LNCaP clone FGC (cell line): ENCODE results near the gene GALNT10.

Source experiments
- DNase-seq: peaks from one replicate; pipeline ENCODE4 v3.0.0-alpha.2; 2011; ENCODE audit warnings: low read depth
- H3K4me3 ChIP-seq: 2 replicates; pipeline ENCODE4 v1.5.1; 2011; ENCODE audit warnings: mild to moderate bottlenecking, low read depth, low read length, control low read depth
- CTCF ChIP-seq: IDR thresholded peaks from 2 replicates; pipeline ENCODE4 v1.5.1; 2012; ENCODE audit warnings: mild to moderate bottlenecking; ENCODE audit not compliant: control insufficient read depth, insufficient read depth; ENCODE audit errors: extremely low read depth

The GALNT10 gene

GRCh38 chr5:154193701-154194121, 3.2 kb downstream of the GALNT10 start:
- no peak for TF ChIP-seq CTCF
- H3K4me3 ChIP-seq, result no peak overlapping the region
- DNase-seq, result no peak

- DNase-seq, result peak; percentile 70
- no peak for TF ChIP-seq CTCF
- H3K4me3 ChIP-seq, result no peak overlapping the region
Observed at GRCh38 chr5:154194345-154195329, 4.1 kb downstream of the GALNT10 start.

GRCh38 chr5:154196281-154196680, 5.7 kb downstream of the GALNT10 start:
- H3K4me3 ChIP-seq, result no peak overlapping the region
- TF ChIP-seq CTCF, result no peak

GRCh38 chr5:154196955-154197652, 6.6 kb downstream of the GALNT10 start:
- peak; percentile 43 for TF ChIP-seq CTCF
- no peak for DNase-seq
- no peak overlapping the region for H3K4me3 ChIP-seq

More at GRCh38 chr5:154196281-154196680, 5.7 kb downstream of the GALNT10 start:
- no peak for DNase-seq

- no peak for DNase-seq
- no peak overlapping the region for H3K4me3 ChIP-seq
- no peak for TF ChIP-seq CTCF
Observed at GRCh38 chr5:154197801-154198491, 7.4 kb downstream of the GALNT10 start.

GRCh38 chr5:154198611-154199230, 8.2 kb downstream of the GALNT10 start:
- no peak overlapping the region for H3K4me3 ChIP-seq
- no peak for DNase-seq
- no peak for TF ChIP-seq CTCF
